Mesodermal cell (in vitro differentiated cells): ENCODE measurements around the gene PPM1F.

ENCODE experiments used
- H3K27ac ChIP-seq: 2 replicates; pipeline ENCODE4 v1.7.0; 2013; ENCODE audit warnings: mild to moderate bottlenecking, low read depth, low read length, moderate library complexity; ENCODE audit not compliant: severe bottlenecking
- H3K36me3 ChIP-seq: 2 replicates; pipeline ENCODE4 v1.7.1; 2013; ENCODE audit warnings: mild to moderate bottlenecking, low read length, moderate library complexity; ENCODE audit not compliant: control insufficient read depth, insufficient read depth
- H3K4me1 ChIP-seq: one replicate; pipeline ENCODE4 v1.7.1; 2013; ENCODE audit warnings: mild to moderate bottlenecking, low read length; ENCODE audit not compliant: insufficient read depth, control insufficient read depth, poor library complexity, severe bottlenecking
- H3K4me3 ChIP-seq: 2 replicates; pipeline ENCODE4 v1.7.0; 2013; ENCODE audit warnings: low read length, control low read depth, mild to moderate bottlenecking; ENCODE audit not compliant: insufficient read depth, poor library complexity, severe bottlenecking; ENCODE audit errors: extremely low read depth
- H3K9me3 ChIP-seq: 2 replicates; pipeline ENCODE4 v1.7.1; 2013; ENCODE audit warnings: mild to moderate bottlenecking, low read length, moderate library complexity; ENCODE audit not compliant: control insufficient read depth
- WGBS, 2 experiments: methylation state at CpG; one replicate each; pipeline ENCODE4 v1.1.5; 2013; ENCODE audit warnings: missing lambda C conversion rate in 2 of 2; ENCODE audit not compliant: insufficient coverage in 2 of 2; 5-methylcytosine and 5-hydroxymethylcytosine counted together

PPM1F gene

GRCh38 chr22:21966643-21967516 lies 14.2 kb upstream of the PPM1F start:
- peaks cover 89% of the 10 kb centered on the region for H3K36me3 ChIP-seq
- H3K4me3 ChIP-seq, result no peak overlapping the region
- H3K4me1 ChIP-seq, result no peaks in the 10 kb centered on the region
- no peak overlapping the region for H3K27ac ChIP-seq
- H3K9me3 ChIP-seq, result no peaks in the 10 kb centered on the region
- WGBS, 2 experiments, result 91 to 96% methylated on average over 14 to 15 of the region's 16 CpGs

GRCh38 chr22:21965762-21966288 lies 13.2 kb upstream of the PPM1F start:
- peaks cover 90% of the 10 kb centered on the region for H3K36me3 ChIP-seq
- H3K27ac ChIP-seq, result no peak overlapping the region
- WGBS, 2 experiments, result 87 to 96% methylated on average over 4 to 6 of the region's 6 CpGs
- H3K4me3 ChIP-seq, result no peak overlapping the region
- no peaks in the 10 kb centered on the region for H3K4me1 ChIP-seq
- H3K9me3 ChIP-seq, result no peaks in the 10 kb centered on the region

DNA sequence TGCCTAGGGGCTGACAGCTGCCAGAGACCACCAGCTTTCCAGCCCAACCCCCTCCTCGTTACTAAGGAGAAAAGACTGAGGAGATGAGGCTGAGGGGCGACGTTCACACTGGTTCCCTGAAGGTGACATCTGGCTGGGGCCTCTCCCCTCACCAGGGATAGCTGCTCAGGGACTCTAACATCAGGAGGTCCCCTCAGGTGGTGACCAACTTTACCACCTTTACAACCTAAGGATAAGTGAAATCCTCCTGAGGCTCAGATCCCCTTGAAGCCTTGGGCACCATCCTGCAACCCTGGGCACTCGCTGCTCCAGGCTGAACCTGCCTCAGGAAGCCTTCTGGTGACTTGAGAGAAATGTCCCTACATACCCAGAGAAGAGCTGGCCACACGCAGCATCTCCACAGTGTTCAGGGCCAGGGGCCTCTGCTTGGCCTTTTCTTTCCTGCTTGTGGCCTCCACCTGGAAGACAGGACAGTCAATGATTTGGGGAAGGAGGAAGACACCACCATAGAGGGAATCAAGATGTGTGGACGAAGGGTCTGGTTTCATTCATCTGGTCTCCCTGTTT lies 12.4 kb upstream of the PPM1F start:
- Histone ChIP-seq H3K36me3 (peaks cover 90% of the 10 kb centered on the region), H3K4me3 (no peak overlapping the region), H3K27ac (no peak overlapping the region), H3K4me1 (no peaks in the 10 kb centered on the region), H3K9me3 (no peaks in the 10 kb centered on the region)
- WGBS, 2 experiments, result 96 to 100% methylated on average over 2 to 5 of the region's 6 CpGs

- Histone ChIP-seq H3K27ac (no peak overlapping the region), H3K36me3 (peaks cover 94% of the 10 kb centered on the region), H3K9me3 (no peaks in the 10 kb centered on the region), H3K4me3 (no peak overlapping the region), H3K4me1 (no peaks in the 10 kb centered on the region)
- WGBS, 2 experiments, result 89 to 98% methylated on average over 12 to 14 of the region's 15 CpGs
Observed at GRCh38 chr22:21964234-21964633, 11.6 kb upstream of the PPM1F start.

GRCh38 chr22:21963790-21964211 lies 11.2 kb upstream of the PPM1F start:
- Histone ChIP-seq H3K4me1 (no peaks in the 10 kb centered on the region), H3K9me3 (no peaks in the 10 kb centered on the region), H3K4me3 (no peak overlapping the region), H3K36me3 (peaks cover 94% of the 10 kb centered on the region), H3K27ac (no peak overlapping the region)
- 95 to 96% methylated on average over 11 to 17 of the region's 19 CpGs for WGBS, 2 experiments

DNA sequence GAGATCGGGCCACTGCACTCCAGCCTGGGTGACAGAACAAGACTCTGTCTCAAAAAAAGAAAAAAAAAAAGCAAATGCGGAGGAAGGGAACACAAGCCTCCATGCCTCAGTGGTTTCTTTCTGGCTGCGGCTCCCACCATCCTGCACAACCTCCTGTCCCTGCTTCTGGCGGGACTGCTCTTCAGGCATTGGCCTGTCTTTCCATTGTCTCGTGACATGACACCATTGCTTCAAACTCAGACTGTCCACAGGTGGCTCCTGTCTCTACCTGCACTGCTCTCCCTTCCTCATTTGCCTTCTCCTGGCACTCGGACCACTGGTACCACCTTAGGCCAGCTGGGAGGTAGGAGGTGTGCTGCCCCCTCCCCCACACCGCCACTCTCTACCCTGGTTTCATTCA lies 10.6 kb upstream of the PPM1F start:
- Histone ChIP-seq H3K36me3 (peaks cover 89% of the 10 kb centered on the region), H3K4me1 (no peaks in the 10 kb centered on the region)
- 98 to 100% methylated on average over 3 to 5 of the region's 7 CpGs for WGBS, 2 experiments

GRCh38 chr22:21962655-21962949 lies 10.0 kb upstream of the PPM1F start:
- 97% methylated on average over 11 of the region's 11 CpGs for WGBS, 2 experiments
- H3K27ac ChIP-seq, result no peak overlapping the region
- H3K4me3 ChIP-seq, result no peak overlapping the region
- no peaks in the 10 kb centered on the region for H3K9me3 ChIP-seq
- H3K36me3 ChIP-seq, result peaks cover 82% of the 10 kb centered on the region
- H3K4me1 ChIP-seq, result no peaks in the 10 kb centered on the region

More for the DNA sequence above, 10.6 kb upstream of the PPM1F start:
- Histone ChIP-seq H3K27ac (no peak overlapping the region), H3K4me3 (no peak overlapping the region), H3K9me3 (no peaks in the 10 kb centered on the region)

GRCh38 chr22:21961886-21962654 lies 9.4 kb upstream of the PPM1F start:
- Histone ChIP-seq H3K4me3 (no peak overlapping the region), H3K9me3 (no peaks in the 10 kb centered on the region), H3K36me3 (peaks cover 77% of the 10 kb centered on the region), H3K27ac (no peak overlapping the region), H3K4me1 (no peaks in the 10 kb centered on the region)
- WGBS, 2 experiments, result 98 to 99% methylated on average over 21 to 23 of the region's 23 CpGs

DNA sequence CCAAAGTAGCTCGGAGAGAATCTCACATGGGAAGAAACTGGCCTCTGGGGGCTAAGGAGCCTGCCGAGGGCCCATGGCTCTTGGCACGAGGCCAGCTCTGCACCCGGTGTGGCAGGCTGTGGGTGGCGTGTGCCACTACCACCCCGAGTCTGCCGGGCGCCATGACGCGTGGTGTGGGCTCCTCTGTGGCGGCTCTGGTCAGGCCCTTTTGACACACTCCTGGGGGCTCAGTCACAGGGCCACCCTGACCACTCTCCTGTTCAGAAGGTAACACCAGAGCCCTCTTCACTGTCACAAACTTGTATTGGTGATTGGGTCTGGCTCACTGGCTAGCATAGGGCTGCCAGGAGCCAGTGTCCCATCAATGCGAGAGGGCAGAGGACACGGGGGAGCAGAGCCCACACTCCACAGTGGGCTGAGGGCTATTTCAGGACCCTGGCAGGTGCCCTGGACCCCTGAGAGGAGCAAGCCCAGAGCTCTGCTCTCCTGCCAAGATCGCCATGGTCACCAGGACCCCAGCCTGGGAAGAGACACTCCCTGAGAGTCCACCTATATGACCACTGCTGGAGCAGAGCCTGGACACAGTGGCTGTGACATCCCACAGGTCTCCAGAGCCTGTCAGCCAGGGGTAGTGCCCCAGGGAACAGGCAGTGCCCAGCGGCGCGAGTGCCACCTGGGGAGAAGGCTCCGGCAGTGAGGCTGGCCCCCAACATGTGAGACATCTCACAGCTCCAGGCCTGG lies 8.6 kb upstream of the PPM1F start:
- no peak overlapping the region for H3K27ac ChIP-seq
- peaks cover 69% of the 10 kb centered on the region for H3K36me3 ChIP-seq

More for the DNA sequence above, 8.6 kb upstream of the PPM1F start:
- Histone ChIP-seq H3K4me1 (no peaks in the 10 kb centered on the region), H3K4me3 (no peak overlapping the region), H3K9me3 (no peaks in the 10 kb centered on the region)
- WGBS, 2 experiments, result 91 to 96% methylated on average over 15 to 17 of the region's 18 CpGs
